AG09309 (cell line): ENCODE results near the gene CTRL.

ENCODE experiments used
- DNase-seq: peaks from one replicate; pipeline ENCODE4 v3.0.0-alpha.2; 2010; ENCODE audit warnings: low read depth
- H3K4me3 ChIP-seq: 2 replicates; pipeline ENCODE4 v1.5.1; 2011; ENCODE audit warnings: mild to moderate bottlenecking, low read depth, low read length, moderate library complexity; ENCODE audit not compliant: control insufficient read depth
- CTCF ChIP-seq: IDR thresholded peaks from 2 replicates; pipeline ENCODE4 v1.5.1; 2011; ENCODE audit warnings: mild to moderate bottlenecking, low read depth, low read length, inconsistent platforms; ENCODE audit not compliant: insufficient read depth, control insufficient read depth; ENCODE audit errors: missing control alignments

CTRL gene

GRCh38 chr16:67928561-67929364, 2.9 kb downstream of the CTRL start:
- H3K4me3 ChIP-seq, result no peak overlapping the region
- no peak for DNase-seq
- TF ChIP-seq CTCF, result peak; percentile 95

- H3K4me3 ChIP-seq, result no peak overlapping the region
- no peak for TF ChIP-seq CTCF
- no peak for DNase-seq
Measured at GRCh38 chr16:67928147-67928546, 3.5 kb downstream of the CTRL start.

- H3K4me3 ChIP-seq, result no peak overlapping the region
- DNase-seq, result no peak
- no peak for TF ChIP-seq CTCF
Measured at GRCh38 chr16:67927131-67927941, 4.3 kb downstream of the CTRL start.

- DNase-seq, result no peak
- no peak overlapping the region for H3K4me3 ChIP-seq
- TF ChIP-seq CTCF, result no peak
Measured at GRCh38 chr16:67926181-67926750, 5.4 kb downstream of the CTRL start.

GRCh38 chr16:67924140-67924906, 7.3 kb downstream of the CTRL start:
- no peak for TF ChIP-seq CTCF
- no peak overlapping the region for H3K4me3 ChIP-seq
- DNase-seq, result no peak

GRCh38 chr16:67923414-67924116, 8.1 kb downstream of the CTRL start:
- no peak for TF ChIP-seq CTCF
- H3K4me3 ChIP-seq, result no peak overlapping the region
- no peak for DNase-seq
